ENCODE measurements around the gene TET1. TPM values are rescaled to one million over a fixed set of nuclear protein-coding genes. Genes with fewer than 3 reads are reported as not detected.

TET1 gene
- total RNA-seq, 1 experiment from 2014 or later = 2.7 TPM

GRCh38 chr10:68564712-68565111, 4.6 kb downstream of the TET1 start:
- H3K79me2 ChIP-seq (ENCODE audit: insufficient read depth, low read length) = no peaks in the 10 kb centered on the region

More at GRCh38 chr10:68564712-68565111, 4.6 kb downstream of the TET1 start:
- Histone ChIP-seq H3K9me2 (ENCODE audit: insufficient read depth) (no peaks in the 10 kb centered on the region), H2AFZ (ENCODE audit: low read depth, low read length, poor library complexity, severe bottlenecking) (no peak overlapping the region), H3K9me3 (ENCODE audit: control insufficient read depth in 1 of 2, insufficient read depth in 1 of 2, low read depth in 1 of 2, low read length in 2 of 2) (no peaks in the 10 kb centered on the region), H3K27me3 (ENCODE audit: insufficient read depth, low read length) (no peaks in the 10 kb centered on the region), H4K20me1 (ENCODE audit: insufficient read depth) (no peaks in the 10 kb centered on the region), H3K4me1 (ENCODE audit: control insufficient read depth in 1 of 2, insufficient read depth in 2 of 2, low read length in 2 of 2) (peaks cover 0 to 7% of the 10 kb centered on the region in 2 experiments; a peak in 2 of 4 replicates), H3K9ac (ENCODE audit: low read length) (no peak overlapping the region), H3K4me2 (ENCODE audit: low read length) (no peak overlapping the region), H3K4me3 (replicated peaks in 1 of 2; ENCODE audit: low read depth in 1 of 2, low read length in 2 of 2) (no peak overlapping the region), H3K36me3 (ENCODE audit: control insufficient read depth in 1 of 2, insufficient read depth in 2 of 2, low read length in 2 of 2) (no peaks in the 10 kb centered on the region), H3K27ac (ENCODE audit: low read depth, low read length) (no peak overlapping the region)
- ATAC-seq (no peak), DNase-seq (ENCODE audit: low read depth, low spot score) (no peak)
- ChIA-PET CTCF (no interaction called here), RAD21 (ENCODE audit: low non-redundant PET in 1 of 2, low total read pairs in 2 of 2, uncharacterized antibody in 2 of 2, unreplicated experiment in 2 of 2) (no interaction called here), POLR2A (no interaction called here)
- no TSS peak for BruUV-seq (replicated peaks)
- intact Hi-C loops (cut with micrococcal nuclease) = no loop called here
- no peak for TF ChIP-seq CEBPB (IDR thresholded peaks at IDR 0.05; ENCODE audit: low read depth)
- TF ChIP-seq SRF (IDR thresholded peaks at IDR 0.05; ENCODE audit: low read depth) = no peak
- TF ChIP-seq EZH2 (IDR thresholded peaks at IDR 0.05) = no peak
- no peak for TF ChIP-seq CTCF (IDR thresholded peaks at IDR 0.05 in 2 of 3, conservative IDR thresholded peaks at IDR 0.05 in 1 of 3; ENCODE audit: borderline replicate concordance in 1 of 3, insufficient read depth in 1 of 3, low read depth in 2 of 3, low read length in 2 of 3)
- no peak for TF ChIP-seq EGR1 (IDR thresholded peaks at IDR 0.05; ENCODE audit: low read depth)
- TF ChIP-seq ELF1 (IDR thresholded peaks at IDR 0.05; ENCODE audit: borderline replicate concordance, low read depth) = no peak
- no peak for TF ChIP-seq MAX (IDR thresholded peaks at IDR 0.05)
- TF ChIP-seq POLR2AphosphoS5 (IDR thresholded peaks at IDR 0.05; ENCODE audit: low read depth, low read length) = no peak
- no peak for TF ChIP-seq JUND (IDR thresholded peaks at IDR 0.05)
- TF ChIP-seq REST (IDR thresholded peaks at IDR 0.05; ENCODE audit: low read depth) = no peak
- TF ChIP-seq CBX3 (IDR thresholded peaks at IDR 0.05; ENCODE audit: low read depth) = no peak
- no peak for TF ChIP-seq RAD21 (IDR thresholded peaks at IDR 0.05; ENCODE audit: low read depth)
- no peak for TF ChIP-seq ZNF274 (IDR thresholded peaks at IDR 0.05; ENCODE audit: low read depth, low read length)
- no peak for TF ChIP-seq YY1 (IDR thresholded peaks at IDR 0.05; ENCODE audit: extremely low read depth, insufficient replicate concordance, low read depth, low read length)
- no peak for TF ChIP-seq EZH2phosphoT487 (IDR thresholded peaks at IDR 0.05; ENCODE audit: borderline replicate concordance)
- TF ChIP-seq TCF7L2 (IDR thresholded peaks at IDR 0.05; ENCODE audit: borderline replicate concordance, extremely low read depth, insufficient read depth, insufficient read length) = no peak

Measured in HCT116 (cell line).